ENCODE results near the gene RBM38. TPM values are rescaled to one million over a fixed set of nuclear protein-coding genes. Genes with fewer than 3 reads are reported as not detected.

Gene RBM38
- total and polyA plus RNA-seq, 2 of the 4 experiments (the other 2 are of a cell fraction): 5.2 to 11.9 TPM

- intact Hi-C loops (cut with micrococcal nuclease) (loop anchor here (5.0 to 10.0 kb wide), 2 partner anchors 830 to 1512 kb away; no protein-coding TSS in a partner anchor), dilution Hi-C loops (cut with HindIII; ENCODE audit: low sequenced_read_pairs, unreplicated experiment) (no loop called here), in situ Hi-C loops (cut with MboI; ENCODE audit: low sequenced_read_pairs) (loop anchor here (5.0 to 25.0 kb wide), 4 partner anchors 112 to 1652 kb away; partner anchors contain the start of genes ATP5F1E and PRELID3B)
- H2BK20ac ChIP-seq (ENCODE audit: low read depth, low read length): no peak overlapping the region
- ChIA-PET CTCF (interaction anchor here (1.7 kb wide), 1 partner anchor 111 kb away, joined by 4 read pairs; no protein-coding TSS in a partner anchor), POLR2A (ENCODE audit: unreplicated experiment) (no interaction called here)
- no peak overlapping the region for H4K8ac ChIP-seq (ENCODE audit: low read depth in 2 of 2, low read length in 2 of 2)
- H2BK120ac ChIP-seq (ENCODE audit: low read depth, low read length): no peak overlapping the region
- H3K9ac ChIP-seq (ENCODE audit: low read depth, low read length): no peak overlapping the region
- TF ChIP-seq MXI1 (IDR thresholded peaks at IDR 0.05; ENCODE audit: borderline replicate concordance, low read depth, low read length): no peak
- no peaks in the 10 kb centered on the region for H3K27me3 ChIP-seq (ENCODE audit: control insufficient read depth, insufficient read depth, low read length)
- H2AK9ac ChIP-seq (replicated peaks; ENCODE audit: low read depth, low read length, poor library complexity): peak overlapping the region; percentile 45
- no peak overlapping the region for H2BK5ac ChIP-seq (ENCODE audit: low read depth, low read length, poor library complexity, severe bottlenecking)
- H3K9me3 ChIP-seq (ENCODE audit: control insufficient read depth, insufficient read depth, low read length): no peaks in the 10 kb centered on the region
- H3K23ac ChIP-seq (ENCODE audit: low read depth, low read length): no peak overlapping the region
- H3K14ac ChIP-seq (replicated peaks; ENCODE audit: low read depth, low read length): no peak overlapping the region
- no peak overlapping the region for H3K4me2 ChIP-seq (ENCODE audit: low read depth, low read length)
- no peak overlapping the region for H3K18ac ChIP-seq (ENCODE audit: low read depth, low read length)
- no peak overlapping the region for H3K27ac ChIP-seq (ENCODE audit: insufficient read depth, low read length)
- WGBS, 2 experiments (ENCODE audit: extremely low coverage in 2 of 2, insufficient read length in 1 of 2): 92% methylated on average over 26 of the region's 29 CpGs; no CpG with 5 or more reads in 1 of the 2 experiments
- no peak overlapping the region for H4K5ac ChIP-seq (ENCODE audit: low read depth, low read length)
- no peaks in the 10 kb centered on the region; the same call in 1 of the 2 replicates for H4K20me1 ChIP-seq (ENCODE audit: insufficient read depth, low read length)
- peaks cover 9% of the 10 kb centered on the region for H3K36me3 ChIP-seq (ENCODE audit: control insufficient read depth, insufficient read depth, low read length)
- peak overlapping the region; percentile 16 for H2AFZ ChIP-seq (replicated peaks; ENCODE audit: low read length, poor library complexity)
- H3K4me3 ChIP-seq (ENCODE audit: insufficient read depth, low read depth, low read length): no peak overlapping the region
- no peak overlapping the region for H2BK15ac ChIP-seq (ENCODE audit: low read depth, low read length)
- BruUV-seq (replicated peaks): no TSS peak
- ATAC-seq (ENCODE audit: low read depth) (no peak), DNase-seq (no peak)
- no peaks in the 10 kb centered on the region for H3K4me1 ChIP-seq (ENCODE audit: control insufficient read depth, insufficient read depth, low read length)
- H3K79me1 ChIP-seq (ENCODE audit: low read depth in 1 of 2, low read length in 2 of 2): no peaks in the 10 kb centered on the region
- H3K4ac ChIP-seq (ENCODE audit: low read depth, low read length): no peak overlapping the region
- no peak overlapping the region for H2AK5ac ChIP-seq (ENCODE audit: low read depth, low read length)
- H3K56ac ChIP-seq (ENCODE audit: extremely low read depth, insufficient read depth, low read length): no peak overlapping the region
- H4K91ac ChIP-seq (ENCODE audit: insufficient read depth, low read depth, low read length): no peak overlapping the region
- H3K9me1 ChIP-seq (ENCODE audit: insufficient read depth, low read length): 0 out of 2 replicates have a peak, but pooled peaks cover 3% of the 10 kb centered on the region
These were observed 6.0 kb upstream of the RBM38 start for GRCh38 chr20:57384953-57385761.

Measured in IMR-90 (cell line).